Mammary epithelial cell (primary cell): Measurements from ENCODE around the gene ABCC6.

Experiments used
- EZH2 ChIP-seq: IDR thresholded peaks from 2 replicates; pipeline ENCODE4 v1.6.1; 2012; ENCODE audit warnings: low read length, inconsistent platforms, borderline replicate concordance
- TF ChIP-seq, protein P1 (sequence below), 2 donors: IDR thresholded peaks in 1 of 2; conservative IDR thresholded peaks in 1 of 2; 2 replicates each; pipeline ENCODE4 v1.5.1; 2011 to 2012; ENCODE audit warnings: inconsistent platforms in 2 of 2, low read length in 2 of 2, mild to moderate bottlenecking in 2 of 2, control low read depth in 1 of 2, low read depth in 1 of 2; ENCODE audit not compliant: insufficient read depth in 1 of 2; ENCODE audit errors: extremely low read depth in 1 of 2

DNA sequence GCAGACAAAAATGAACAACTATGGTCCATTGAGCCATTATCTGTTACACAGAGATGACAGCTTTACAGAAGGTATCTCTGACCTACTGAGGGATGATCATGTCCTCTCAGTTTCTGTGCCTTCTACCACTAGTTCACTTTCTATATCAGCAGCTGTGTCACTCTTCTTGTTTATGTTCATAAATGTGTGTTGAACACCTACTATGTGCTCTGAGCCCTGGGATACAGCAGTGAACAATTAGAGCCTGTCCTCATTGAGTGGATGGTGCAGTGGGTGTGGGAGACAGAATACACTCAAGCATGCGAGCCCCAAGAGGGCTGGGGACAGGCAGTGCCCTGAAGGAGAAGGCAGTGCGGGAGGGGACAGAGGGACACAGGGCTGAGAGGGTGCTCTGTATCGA, 92.1 kb downstream of the ABCC6 start:
- TF ChIP-seq, protein P1, sequence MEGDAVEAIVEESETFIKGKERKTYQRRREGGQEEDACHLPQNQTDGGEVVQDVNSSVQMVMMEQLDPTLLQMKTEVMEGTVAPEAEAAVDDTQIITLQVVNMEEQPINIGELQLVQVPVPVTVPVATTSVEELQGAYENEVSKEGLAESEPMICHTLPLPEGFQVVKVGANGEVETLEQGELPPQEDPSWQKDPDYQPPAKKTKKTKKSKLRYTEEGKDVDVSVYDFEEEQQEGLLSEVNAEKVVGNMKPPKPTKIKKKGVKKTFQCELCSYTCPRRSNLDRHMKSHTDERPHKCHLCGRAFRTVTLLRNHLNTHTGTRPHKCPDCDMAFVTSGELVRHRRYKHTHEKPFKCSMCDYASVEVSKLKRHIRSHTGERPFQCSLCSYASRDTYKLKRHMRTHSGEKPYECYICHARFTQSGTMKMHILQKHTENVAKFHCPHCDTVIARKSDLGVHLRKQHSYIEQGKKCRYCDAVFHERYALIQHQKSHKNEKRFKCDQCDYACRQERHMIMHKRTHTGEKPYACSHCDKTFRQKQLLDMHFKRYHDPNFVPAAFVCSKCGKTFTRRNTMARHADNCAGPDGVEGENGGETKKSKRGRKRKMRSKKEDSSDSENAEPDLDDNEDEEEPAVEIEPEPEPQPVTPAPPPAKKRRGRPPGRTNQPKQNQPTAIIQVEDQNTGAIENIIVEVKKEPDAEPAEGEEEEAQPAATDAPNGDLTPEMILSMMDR (conservative IDR thresholded peaks at IDR 0.05 in 1 of 2, IDR thresholded peaks at IDR 0.05 in 1 of 2; ENCODE audit: extremely low read depth in 1 of 2, insufficient read depth in 1 of 2, low read depth in 1 of 2, low read length in 2 of 2): no peak
- no peak for TF ChIP-seq EZH2
